ENCODE data around the gene RELT. TPM values are rescaled to one million over a fixed set of nuclear protein-coding genes. Genes with fewer than 3 reads are reported as not detected.

Gene RELT
- total RNA-seq, 1 experiment from 2014 or later = 10.2 TPM

DNA sequence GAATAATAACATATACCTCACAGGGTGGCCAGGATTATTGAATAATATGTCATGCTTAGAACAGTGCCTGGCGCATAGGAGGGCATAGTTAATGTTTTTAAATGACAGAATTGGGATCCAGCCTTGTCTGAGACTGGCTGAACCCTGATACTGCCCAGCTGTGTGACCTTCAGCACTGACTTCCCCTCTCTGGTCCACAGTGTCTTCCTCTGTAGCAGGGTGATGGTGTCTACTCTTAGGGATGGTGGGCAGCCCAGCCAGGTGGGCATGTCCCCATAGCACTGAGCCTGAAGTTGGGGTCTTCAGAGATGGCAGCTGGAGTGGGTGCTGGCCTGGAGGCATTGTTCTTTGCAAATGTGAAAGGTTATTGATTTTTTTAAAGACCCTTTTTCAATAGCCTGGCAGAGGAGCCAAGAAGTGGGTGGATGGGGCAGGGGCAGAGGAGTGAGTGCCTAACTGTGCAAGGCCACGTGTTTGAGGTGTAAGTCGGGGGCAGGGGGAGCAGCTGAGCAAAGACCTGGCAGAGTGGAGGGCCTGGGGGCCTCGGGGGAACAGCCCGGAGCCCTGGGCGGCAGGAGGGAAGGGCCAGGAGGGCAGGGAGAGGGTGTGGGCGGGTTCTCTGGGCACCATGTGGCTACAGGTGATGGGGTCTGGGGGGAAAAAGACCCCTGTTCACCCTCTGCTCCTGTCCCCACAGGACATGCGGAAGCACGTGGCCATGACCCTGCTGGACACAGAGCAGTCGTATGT lies 29.8 kb upstream of the RELT start:
- DNase-seq = no peak
- H2AK5ac ChIP-seq (ENCODE audit: insufficient read length, low read length) = no peak overlapping the region
- H4K20me1 ChIP-seq (ENCODE audit: control insufficient read depth, insufficient read depth, insufficient read length) = no peaks in the 10 kb centered on the region
- peaks cover 3% of the 10 kb centered on the region for H3K23me2 ChIP-seq (ENCODE audit: insufficient read length, low read depth, low read length, poor library complexity, severe bottlenecking)
- no peak overlapping the region for H3K14ac ChIP-seq (ENCODE audit: insufficient read depth, low read length)
- peaks cover 18 to 19% of the 10 kb centered on the region in 2 experiments for H3K4me1 Mint-ChIP-seq
- no peak overlapping the region for H2BK12ac ChIP-seq (ENCODE audit: insufficient read length, low read depth, low read length)
- TF ChIP-seq CTCF (conservative IDR thresholded peaks at IDR 0.05) = no peak
- no peaks in the 10 kb centered on the region for H3K79me2 ChIP-seq (ENCODE audit: insufficient read depth, low read length)
- H2BK5ac ChIP-seq (ENCODE audit: insufficient read length, low read length) = no peak overlapping the region
- no peak overlapping the region for H3K56ac ChIP-seq (ENCODE audit: insufficient read length, low read depth, low read length)
- no peak overlapping the region for H2BK20ac ChIP-seq (ENCODE audit: low read depth, low read length, poor library complexity, severe bottlenecking)
- H2BK120ac ChIP-seq (ENCODE audit: low read depth, low read length, poor library complexity, severe bottlenecking) = no peak overlapping the region
- no peak overlapping the region for H4K91ac ChIP-seq (ENCODE audit: insufficient read length, low read depth, low read length)
- no peak overlapping the region for H3K27ac ChIP-seq (ENCODE audit: insufficient read length, low read depth, low read length)
- H3K27me3 Mint-ChIP-seq (ENCODE audit: low read depth) = peaks cover 37% of the 10 kb centered on the region
- H3K27me3 ChIP-seq (ENCODE audit: insufficient read depth, low read length) = peaks cover 9% of the 10 kb centered on the region; the same call in 1 of the 2 replicates
- H4K8ac ChIP-seq (replicated peaks; ENCODE audit: insufficient read length, low read depth, low read length) = no peak overlapping the region
- H4K5ac ChIP-seq (ENCODE audit: insufficient read length, low read depth, low read length) = no peak overlapping the region
- no peak overlapping the region for H3K4me3 Mint-ChIP-seq
- no CpG with 5 or more reads among the region's 10 CpGs for WGBS (ENCODE audit: extremely low coverage, insufficient read length, low lambda C conversion rate)
- no peak overlapping the region for H3K27ac Mint-ChIP-seq
- no peak overlapping the region for H2AFZ ChIP-seq (ENCODE audit: low read length)
- no peaks in the 10 kb centered on the region for H3K9me3 ChIP-seq (ENCODE audit: control insufficient read depth, low read depth, low read length)
- H3K23ac ChIP-seq (ENCODE audit: insufficient read length, low read depth, low read length) = no peak overlapping the region
- H3K36me3 Mint-ChIP-seq (ENCODE audit: insufficient read depth in 1 of 3, low read depth in 3 of 3) = peaks cover 0 to 4% (median 3%) of the 10 kb centered on the region in 3 experiments; a peak in 4 of 7 replicates
- H3T11ph ChIP-seq (ENCODE audit: low read length) = no peak overlapping the region
- no peaks in the 10 kb centered on the region for H3K4me1 ChIP-seq (ENCODE audit: insufficient read depth, low read length)
- no peaks in the 10 kb centered on the region for H3K9me3 Mint-ChIP-seq
- no peak overlapping the region for H2BK15ac ChIP-seq (ENCODE audit: low read depth, low read length)
- H3K4ac ChIP-seq (ENCODE audit: low read depth, low read length) = no peak overlapping the region
- no peaks in the 10 kb centered on the region for H3K79me1 ChIP-seq (ENCODE audit: insufficient read depth, low read depth, low read length, poor library complexity, severe bottlenecking)
- H3K9ac ChIP-seq (ENCODE audit: extremely low read depth, insufficient read length, low read length) = no peak overlapping the region
- no peak overlapping the region for H3K18ac ChIP-seq (ENCODE audit: insufficient read length, low read depth, low read length)
- H3K4me2 ChIP-seq (ENCODE audit: insufficient read depth, insufficient read length, low read length) = no peak overlapping the region

Data from H9 (cell line).